HUES6 (cell line): ENCODE results near the gene XAF1.
"Not testable (repeated sequence)": the region's sequence is repeated elsewhere in the genome, so short reads cannot be mapped to it uniquely, and the experiment has no call there.

ENCODE experiments used
- H3K27ac ChIP-seq: 2 replicates; pipeline ENCODE4 v1.7.0; 2013; ENCODE audit warnings: low read depth, mild to moderate bottlenecking, low read length, inconsistent platforms
- H3K27me3 ChIP-seq: 2 replicates; pipeline ENCODE4 v1.6.1; 2013; ENCODE audit warnings: low read length; ENCODE audit not compliant: control insufficient read depth, insufficient read depth
- H3K36me3 ChIP-seq: 2 replicates; pipeline ENCODE4 v1.6.1; 2013; ENCODE audit warnings: low read length; ENCODE audit not compliant: control insufficient read depth, insufficient read depth
- H3K4me1 ChIP-seq: 2 replicates; pipeline ENCODE4 v1.6.1; 2013; ENCODE audit warnings: low read length; ENCODE audit not compliant: control insufficient read depth, insufficient read depth
- H3K4me3 ChIP-seq: 2 replicates; pipeline ENCODE4 v1.5.1; 2013; ENCODE audit warnings: low read depth, low read length
- H3K9ac ChIP-seq: one replicate; pipeline ENCODE4 v1.6.1; 2013; ENCODE audit warnings: mild to moderate bottlenecking, low read length
- H3K9me3 ChIP-seq: 2 replicates; pipeline ENCODE4 v1.6.1; 2013; ENCODE audit warnings: low read depth, low read length; ENCODE audit not compliant: control insufficient read depth, insufficient read depth

XAF1 gene

DNA sequence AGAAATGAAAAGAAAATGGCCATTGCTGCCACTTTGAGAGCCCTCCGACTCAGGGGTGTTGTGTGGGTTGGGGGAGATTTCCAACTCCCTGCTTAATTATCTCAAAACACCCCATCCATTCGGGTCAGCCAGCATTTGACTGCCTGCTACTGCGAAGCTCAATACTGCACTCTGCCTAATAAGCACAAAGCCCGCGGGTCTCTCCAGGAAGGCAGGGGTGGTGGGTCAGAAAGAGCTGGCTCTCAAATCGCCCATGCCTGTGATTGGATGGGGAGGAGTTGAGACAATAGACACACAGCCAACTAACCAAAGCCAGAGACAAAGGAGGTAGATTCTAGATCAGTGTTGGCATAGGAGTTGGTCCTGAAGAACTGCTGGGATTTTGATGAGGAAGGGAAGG is 2.3 kb upstream of the XAF1 start:
- Histone ChIP-seq H3K9me3 (no peaks in the 10 kb centered on the region), H3K27me3 (no peaks in the 10 kb centered on the region; the same call in 1 of the 2 replicates), H3K36me3 (no peaks in the 10 kb centered on the region), H3K9ac (no peak overlapping the region), H3K4me1 (peaks cover 19% of the 10 kb centered on the region), H3K27ac (no peak overlapping the region), H3K4me3 (no peak overlapping the region)

DNA sequence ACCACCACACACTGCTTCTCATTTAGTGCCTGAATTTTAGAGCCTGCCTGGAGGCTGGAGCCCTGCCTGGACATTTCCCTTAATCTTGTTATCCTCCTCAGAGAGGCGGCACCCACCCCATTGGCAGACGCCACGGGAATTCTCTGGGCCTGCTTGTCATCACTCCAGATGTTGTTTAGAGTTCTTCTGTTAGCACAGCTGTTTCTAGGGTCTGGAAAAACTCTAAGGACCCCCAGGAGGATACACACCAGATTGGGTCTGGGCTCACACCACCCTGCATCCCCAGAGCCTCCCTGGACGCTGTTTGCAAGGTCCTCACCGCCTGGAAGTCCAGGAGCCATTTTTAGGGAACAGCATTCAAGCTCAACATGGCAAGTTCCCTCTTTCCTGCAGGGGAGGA is 565 bp upstream of the XAF1 start:
- Histone ChIP-seq H3K4me3 (no peak overlapping the region), H3K27ac (no peak overlapping the region), H3K4me1 (peaks cover 28% of the 10 kb centered on the region), H3K9me3 (no peaks in the 10 kb centered on the region), H3K27me3 (no peaks in the 10 kb centered on the region; the same call in 1 of the 2 replicates), H3K36me3 (no peaks in the 10 kb centered on the region), H3K9ac (no peak overlapping the region)

DNA sequence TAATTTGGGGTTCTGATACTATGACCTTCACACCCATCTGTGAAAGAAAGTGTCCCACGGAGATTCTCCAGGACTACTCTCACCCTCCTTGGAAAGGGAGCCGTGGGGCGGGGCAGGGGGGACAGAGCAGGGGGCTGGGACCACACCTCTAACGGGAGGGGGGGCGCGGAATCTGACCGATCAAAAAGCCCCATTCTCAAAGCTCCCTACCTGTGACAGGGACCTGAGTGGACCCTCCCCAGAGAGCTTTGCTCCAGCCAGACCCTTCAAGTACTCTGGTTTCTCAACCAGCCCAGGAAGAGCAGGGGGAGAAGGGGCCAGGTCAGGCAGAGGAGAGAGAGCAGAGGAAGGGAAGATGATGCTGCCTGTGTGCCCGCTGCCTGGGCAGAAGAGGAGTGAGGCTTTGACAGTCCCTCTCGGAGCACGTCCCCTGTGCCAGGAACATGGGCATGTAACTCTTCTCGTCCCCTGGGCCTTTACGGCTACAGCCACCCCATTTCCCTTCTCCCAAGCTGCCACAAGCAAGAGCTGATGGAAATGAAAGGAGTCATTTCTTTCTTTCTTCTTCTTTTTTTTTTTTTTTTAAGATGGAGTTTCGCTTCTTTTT is 682 bp downstream of the XAF1 start:
- H3K4me3 ChIP-seq = no peak overlapping the region

DNA sequence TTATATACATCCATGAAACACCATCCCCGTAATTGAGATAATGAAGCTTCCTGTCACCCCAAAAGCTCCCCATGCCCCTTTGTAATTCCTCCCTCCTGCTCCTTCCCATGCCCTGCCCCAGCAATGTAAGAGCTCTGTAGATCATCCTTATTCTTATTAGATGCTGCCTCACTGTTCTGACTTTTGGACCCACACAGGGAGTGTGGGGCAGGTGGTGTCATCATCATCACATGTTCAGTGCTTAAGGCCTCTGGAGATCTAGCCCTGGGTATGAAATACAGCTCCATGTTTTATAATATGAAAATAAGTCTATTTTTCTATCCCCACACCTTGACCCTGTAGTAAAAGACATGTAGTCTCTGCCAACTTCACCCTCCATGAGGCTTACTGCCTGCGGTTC is 1.9 kb downstream of the XAF1 start:
- H3K4me3 ChIP-seq = no peak overlapping the region
- no peaks in the 10 kb centered on the region for H3K36me3 ChIP-seq
- H3K27me3 ChIP-seq = no peaks in the 10 kb centered on the region; the same call in 1 of the 2 replicates
- H3K9ac ChIP-seq = no peak overlapping the region
- no peak overlapping the region for H3K27ac ChIP-seq
- H3K4me1 ChIP-seq = peaks cover 23% of the 10 kb centered on the region
- no peaks in the 10 kb centered on the region for H3K9me3 ChIP-seq

More for the DNA sequence above, 682 bp downstream of the XAF1 start:
- Histone ChIP-seq H3K4me1 (peaks cover 28% of the 10 kb centered on the region), H3K9ac (no peak overlapping the region), H3K27ac (no peak overlapping the region), H3K36me3 (no peaks in the 10 kb centered on the region), H3K9me3 (no peaks in the 10 kb centered on the region), H3K27me3 (no peaks in the 10 kb centered on the region; the same call in 1 of the 2 replicates)

DNA sequence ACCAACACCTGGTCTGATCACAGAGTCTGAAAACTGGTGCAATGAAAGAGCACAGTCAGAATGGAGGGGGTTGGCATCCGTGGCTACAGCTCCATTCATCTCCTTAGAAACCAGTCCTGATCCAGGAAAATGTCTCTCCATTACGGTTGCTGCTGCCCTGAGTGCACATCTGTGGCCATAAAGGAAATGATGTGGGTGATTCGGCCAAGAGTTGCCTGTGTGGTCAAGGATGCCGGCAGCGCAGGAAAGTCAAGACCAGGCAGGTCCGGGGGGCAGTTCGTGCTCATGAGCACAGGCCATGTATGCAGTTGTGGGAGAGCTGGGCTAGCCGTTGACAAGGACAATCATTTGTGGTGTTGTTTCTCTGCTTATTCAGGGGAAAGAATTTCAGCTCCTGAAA is 5.9 kb downstream of the XAF1 start:
- Histone ChIP-seq H3K27ac (no peak overlapping the region), H3K27me3 (peaks cover 9% of the 10 kb centered on the region; the same call in 1 of the 2 replicates), H3K9me3 (no peaks in the 10 kb centered on the region), H3K9ac (no peak overlapping the region), H3K4me3 (no peak overlapping the region), H3K36me3 (no peaks in the 10 kb centered on the region), H3K4me1 (peaks cover 9% of the 10 kb centered on the region)

DNA sequence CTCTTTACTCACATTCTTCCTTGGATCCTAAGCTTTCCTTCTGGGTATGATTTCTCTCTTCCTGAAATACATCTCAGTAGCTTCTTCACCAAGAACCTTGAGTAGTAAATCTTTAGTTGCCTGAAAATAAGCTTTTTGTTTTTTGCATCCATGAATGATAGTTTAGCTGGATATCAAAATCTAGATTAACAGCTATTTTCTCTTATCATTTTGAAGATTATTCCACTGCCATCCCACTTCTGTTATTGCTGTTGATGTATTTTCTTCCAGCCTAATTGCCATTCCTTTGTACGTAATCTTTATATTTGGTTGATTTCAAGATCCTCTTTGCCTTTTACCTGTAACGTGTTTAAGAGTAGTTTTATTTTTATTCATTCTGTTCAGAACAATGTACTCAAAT is 12.6 kb downstream of the XAF1 start:
- no peak overlapping the region for H3K27ac ChIP-seq
- no peak overlapping the region for H3K9ac ChIP-seq
- H3K4me1 ChIP-seq = no peaks in the 10 kb centered on the region
- H3K9me3 ChIP-seq = peaks cover 13% of the 10 kb centered on the region; the same call in 1 of the 2 replicates
- peaks cover 21% of the 10 kb centered on the region; the same call in 1 of the 2 replicates for H3K27me3 ChIP-seq
- no peaks in the 10 kb centered on the region for H3K36me3 ChIP-seq
- H3K4me3 ChIP-seq = no peak overlapping the region

DNA sequence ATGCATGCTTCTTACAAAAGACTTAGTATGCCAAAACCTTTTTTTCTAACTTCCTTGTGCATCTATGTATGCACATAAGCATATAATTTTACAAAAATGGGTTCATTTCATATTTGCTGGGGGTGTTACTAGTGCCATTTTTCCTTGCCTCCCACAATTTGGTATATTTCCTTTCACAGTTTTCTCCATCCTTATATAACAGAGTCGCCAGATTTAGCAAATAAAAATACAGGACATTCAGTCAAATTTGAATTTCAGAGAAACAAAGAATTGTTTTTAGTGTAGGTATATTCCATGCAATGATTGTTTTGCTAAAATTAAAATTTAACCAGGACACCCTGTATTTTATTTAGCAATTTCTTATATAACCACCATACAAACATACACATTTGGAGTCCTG is 16.2 kb downstream of the XAF1 start:
- Histone ChIP-seq H3K9ac (no peak overlapping the region), H3K4me3 (no peak overlapping the region), H3K27me3 (peaks cover 39% of the 10 kb centered on the region), H3K27ac (no peak overlapping the region), H3K36me3 (no peaks in the 10 kb centered on the region), H3K9me3 (peaks cover 13% of the 10 kb centered on the region; the same call in 1 of the 2 replicates), H3K4me1 (no peaks in the 10 kb centered on the region)

DNA sequence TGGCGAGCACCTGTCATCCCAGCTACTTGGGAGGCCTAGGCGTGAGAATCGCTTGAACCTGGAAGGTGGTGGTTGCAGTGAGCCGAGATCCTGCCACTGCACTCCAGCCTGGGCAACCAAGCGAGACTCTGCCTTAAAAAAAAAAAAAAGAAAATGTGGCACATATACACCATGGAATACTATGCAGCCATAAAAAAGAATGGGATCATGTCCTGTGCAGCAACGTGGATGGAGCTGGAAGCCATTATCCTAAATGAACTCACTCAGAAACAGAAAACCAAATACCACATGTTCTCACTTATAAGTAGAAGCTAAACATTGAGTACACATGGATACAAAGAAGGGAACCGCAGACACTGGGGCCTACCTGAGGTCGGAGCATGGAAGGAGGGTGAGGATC is 19.1 kb downstream of the XAF1 start:
- H3K36me3 ChIP-seq, H3K9ac ChIP-seq, H3K27ac ChIP-seq, H3K9me3 ChIP-seq, H3K4me3 ChIP-seq, H3K4me1 ChIP-seq: not testable (repeated sequence)
- H3K27me3 ChIP-seq = peaks cover 65% of the 10 kb centered on the region

DNA sequence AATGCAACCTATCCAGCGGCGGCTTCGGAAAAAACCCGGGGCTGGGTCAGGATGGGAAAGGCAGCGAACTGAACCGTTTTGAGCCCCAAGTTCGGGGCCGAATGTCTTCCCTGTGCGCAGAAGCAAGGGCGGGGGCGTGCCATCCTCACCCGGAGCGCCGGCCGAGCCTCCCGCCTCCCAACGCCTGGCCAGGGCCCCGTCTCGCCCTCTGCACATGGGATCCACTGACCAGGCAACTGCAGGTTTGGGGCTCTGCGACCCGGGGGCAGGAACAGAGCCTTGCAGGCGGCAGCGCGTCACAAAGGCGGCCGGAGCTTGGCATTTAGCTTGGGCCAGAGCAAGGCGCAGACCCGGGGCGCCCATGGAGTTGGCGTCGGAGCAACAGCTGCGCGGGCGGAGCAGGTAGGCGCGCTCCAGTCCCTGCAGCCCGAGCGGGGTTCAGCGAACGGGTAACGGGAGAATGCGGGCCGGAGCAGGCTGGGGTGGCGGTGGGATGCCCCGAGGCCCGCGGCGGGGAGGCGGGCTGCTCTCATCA is 20.1 kb downstream of the XAF1 start, which contains the start of gene FBXO39:
TSS of gene FBXO39 (plus strand) at position 345 of the 535 bp plus-strand sequence. CDS start 3,654 bp downstream, outside the sequence.
- H3K9me3 ChIP-seq = no peaks in the 10 kb centered on the region
- no peaks in the 10 kb centered on the region for H3K36me3 ChIP-seq
- H3K27ac ChIP-seq = no peak within 1 kb of the TSS
- peak within 1 kb of the TSS; percentile 61 for H3K4me3 ChIP-seq
- H3K4me1 ChIP-seq = no peaks in the 10 kb centered on the region
- H3K27me3 ChIP-seq = peaks cover 71% of the 10 kb centered on the region
- peak within 1 kb of the TSS; percentile 19 for H3K9ac ChIP-seq

DNA sequence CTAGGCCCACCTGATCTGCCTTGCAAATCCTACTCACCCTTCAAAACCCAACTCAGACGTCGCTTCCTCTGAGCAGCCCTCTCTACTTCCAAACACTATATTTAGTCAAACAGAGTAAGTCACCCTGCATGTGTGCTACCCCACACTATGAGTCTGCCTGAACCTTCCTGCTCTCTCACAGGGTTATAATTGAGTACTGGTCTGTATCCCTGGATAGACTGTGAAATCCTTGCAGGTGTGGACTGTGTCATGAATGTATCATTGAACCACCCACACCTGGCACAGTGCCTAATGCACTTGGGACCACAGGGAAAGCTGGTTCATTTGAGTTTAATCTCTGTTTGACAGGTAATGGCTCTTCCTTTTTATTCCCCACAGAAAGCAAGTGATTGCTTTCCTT is 23.6 kb downstream of the XAF1 start:
- Histone ChIP-seq H3K27me3 (peaks cover 69% of the 10 kb centered on the region), H3K27ac (no peak overlapping the region)

DNA sequence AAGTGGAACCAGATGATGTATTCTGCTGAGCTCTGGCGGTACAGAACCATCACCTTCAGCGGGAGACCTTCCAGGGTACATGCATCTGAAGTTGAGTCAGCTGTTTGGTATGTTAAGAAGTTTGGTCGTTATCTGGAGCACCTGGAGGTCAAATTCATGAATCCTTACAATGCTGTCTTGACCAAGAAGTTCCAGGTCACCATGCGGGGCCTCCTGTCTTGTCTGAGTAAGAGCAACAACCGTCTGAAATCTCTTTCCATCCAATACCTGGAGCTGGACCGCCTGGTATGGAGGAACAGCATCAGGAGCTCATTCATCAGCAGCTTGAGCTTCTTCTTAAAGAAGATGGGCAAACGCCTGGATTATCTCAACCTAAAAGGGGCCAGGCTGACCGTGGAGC is 24.2 kb downstream of the XAF1 start:
- Histone ChIP-seq H3K36me3 (no peaks in the 10 kb centered on the region), H3K27me3 (peaks cover 64% of the 10 kb centered on the region), H3K9me3 (no peaks in the 10 kb centered on the region), H3K4me1 (no peaks in the 10 kb centered on the region), H3K9ac (no peak overlapping the region), H3K4me3 (no peak overlapping the region), H3K27ac (no peak overlapping the region)

More for the DNA sequence above, 23.6 kb downstream of the XAF1 start:
- Histone ChIP-seq H3K9ac (no peak overlapping the region), H3K9me3 (no peaks in the 10 kb centered on the region), H3K4me3 (no peak overlapping the region), H3K4me1 (no peaks in the 10 kb centered on the region), H3K36me3 (no peaks in the 10 kb centered on the region)
